ENCODE data around the gene ITGB7. TPM values are rescaled to one million over a fixed set of nuclear protein-coding genes. Genes with fewer than 3 reads are reported as not detected.
A peak's percentile ranks its signal among the peaks of the same experiment; 100 is the strongest.

Gene ITGB7
- total and polyA plus RNA-seq, 9 of the 15 experiments (the other 6 are each of a cell fraction or from before 2014, with no cell fraction given): 0.06 to 2.0 (median 0.67) TPM

- H4K20me1 ChIP-seq (replicated peaks; ENCODE audit: control insufficient read depth, insufficient read depth, low read length): no peaks in the 10 kb centered on the region
- intact Hi-C loops (cut with micrococcal nuclease) (loop anchor here (1.0 to 2.0 kb wide), 3 partner anchors 30 to 47 kb away; partner anchors contain the start of genes CSAD, ESPL1 and ZNF740), in situ Hi-C loops (cut with MboI) (no loop called here)
- DNase-seq (ENCODE audit: extremely low read depth in 1 of 4, low spot score in 3 of 4) (peak; percentile 75 to 86 (median 82)), FAIRE-seq (no peak), ATAC-seq (peak; percentile 71)
- peak overlapping the region; percentile 99 for H3K27ac ChIP-seq (ENCODE audit: extremely low read depth, low read depth, low read length)
- WGBS (ENCODE audit: insufficient coverage, low coverage, missing lambda C conversion rate): 2% methylated on average over 37 of the region's 72 CpGs
- peaks cover 49 to 79% of the 10 kb centered on the region in 2 experiments for H3K4me1 ChIP-seq (replicated peaks in 1 of 2; ENCODE audit: control insufficient read depth in 2 of 2, insufficient read depth in 2 of 2, low read length in 2 of 2)
- POLR2A ChIA-PET: interaction anchor here (0.6 to 2.2 kb wide), 4 partner anchors 12 to 69 kb away, joined by 3 to 6 read pairs (median 4); partner anchors contain the start of genes CSAD and ZNF740
- peak overlapping the region; percentile 99 for H3K4me2 ChIP-seq (ENCODE audit: insufficient read depth, low read length)
- CTCF ChIA-PET (ENCODE audit: low intra/inter-chr PET ratio): no interaction called here
- no peaks in the 10 kb centered on the region for H3K9me1 ChIP-seq (ENCODE audit: control insufficient read depth, insufficient read depth, low read length)
- H3K4me3 ChIP-seq: peak overlapping the region; percentile 64
- no peaks in the 10 kb centered on the region for H3K9me3 ChIP-seq (replicated peaks; ENCODE audit: control insufficient read depth, insufficient read depth, low read depth, low read length)
- peak overlapping the region; percentile 94 for H2AFZ ChIP-seq (ENCODE audit: low read depth, low read length)
- H3K36me3 ChIP-seq (ENCODE audit: control insufficient read depth, insufficient read depth, low read length): no peaks in the 10 kb centered on the region
- peak overlapping the region; percentile 88 to 89 for H3K9ac ChIP-seq (ENCODE audit: insufficient read depth in 1 of 2, low read depth in 2 of 2, low read length in 2 of 2)
- H3K79me2 ChIP-seq (ENCODE audit: control insufficient read depth, insufficient read depth, low read length): peaks cover 24% of the 10 kb centered on the region
- H3K27me3 ChIP-seq (ENCODE audit: control insufficient read depth in 2 of 2, insufficient read depth in 2 of 2, low read length in 2 of 2): no peaks in the 10 kb centered on the region
- no TSS peak for BruUV-seq (replicated peaks)
- TF ChIP-seq ELF4 (CRISPR knock-in tag; IDR thresholded peaks at IDR 0.05): 0 out of 2 replicates have a peak, but pooled peaks have one; percentile 50
- TF ChIP-seq ETV1 (tag; conservative IDR thresholded peaks at IDR 0.05; ENCODE audit: low read depth): peak; percentile 62; the same call in 1 of the 2 replicates
- peak in 1 of 2 experiments; percentile 94; a peak in 2 of 4 replicates for TF ChIP-seq MAZ (CRISPR knock-in tag; conservative IDR thresholded peaks at IDR 0.05 in 1 of 2, IDR thresholded peaks at IDR 0.05 in 1 of 2)
- peak; percentile 71; the same call in 1 of the 2 replicates for TF ChIP-seq SMARCA5 (IDR thresholded peaks at IDR 0.05)
- no peak for TF ChIP-seq ZNF507 (tag; conservative IDR thresholded peaks at IDR 0.05)
- TF ChIP-seq NFE2 (IDR thresholded peaks at IDR 0.05; ENCODE audit: low read depth): no peak
- no peak for TF ChIP-seq DACH1 (IDR thresholded peaks at IDR 0.05; ENCODE audit: partially characterized antibody)
- TF ChIP-seq CBFB (CRISPR knock-in tag; IDR thresholded peaks at IDR 0.05): no peak
- TF ChIP-seq ZNF140 (CRISPR knock-in tag; IDR thresholded peaks at IDR 0.05): no peak
- no peak for TF ChIP-seq ZNF239 (CRISPR knock-in tag; IDR thresholded peaks at IDR 0.05)
- no peak for TF ChIP-seq TEAD4 (IDR thresholded peaks at IDR 0.05; ENCODE audit: low read length)
- no peak for TF ChIP-seq TEAD4 (CRISPR knock-in tag; IDR thresholded peaks at IDR 0.05; ENCODE audit: borderline replicate concordance)
- TF ChIP-seq RBM15 (IDR thresholded peaks at IDR 0.05; ENCODE audit: insufficient read depth, low read length): no peak
- TF ChIP-seq THAP7 (CRISPR knock-in tag; IDR thresholded peaks at IDR 0.05): no peak
- TF ChIP-seq ZNF436 (CRISPR knock-in tag; IDR thresholded peaks at IDR 0.05): 0 out of 2 replicates have a peak, but pooled peaks have one; percentile 22
- no peak for TF ChIP-seq HMG20B (CRISPR knock-in tag; IDR thresholded peaks at IDR 0.05)
- TF ChIP-seq SRF (CRISPR knock-in tag; IDR thresholded peaks at IDR 0.05): no peak
- no peak for TF ChIP-seq YBX1 (IDR thresholded peaks at IDR 0.05)
- no peak for TF ChIP-seq RBM25 (IDR thresholded peaks at IDR 0.05; ENCODE audit: low read depth, low read length, severe bottlenecking)
- TF ChIP-seq CAMTA2 (CRISPR knock-in tag; conservative IDR thresholded peaks at IDR 0.05): no peak
- 0 out of 4 replicates have a peak, but pooled peaks of 1 of the 2 experiments have one; percentile 55 for TF ChIP-seq ARNT (IDR thresholded peaks at IDR 0.05)
- no peak for TF ChIP-seq HNRNPH1 (optimal IDR thresholded peaks at IDR 0.05; ENCODE audit: low read depth, low read length)
These were observed 14.4 kb upstream of the ITGB7 start for GRCh38 chr12:53221203-53222080.
